Activated T-helper 17 cell treated with anti-CD3 and anti-CD28 coated beads, Interleukin-2, amount 50 U/mL, for 72 hours (primary cell): Measurements from ENCODE around the gene ADGRF5. TPM values are rescaled to one million over a fixed set of nuclear protein-coding genes. Genes with fewer than 3 reads are reported as not detected.
"Not testable (repeated sequence)": the region's sequence is repeated elsewhere in the genome, so short reads cannot be mapped to it uniquely, and the experiment has no call there.

Experiments used
- ATAC-seq: fragments of 150-1000 bp; cut with Tn5 transposase; replicated peaks from 2 replicates; pipeline ENCODE4 v1.10.0; 2021; ENCODE audit warnings: mild to moderate bottlenecking, moderate library complexity
- H3K27ac Mint-ChIP-seq: one replicate; pipeline ENCODE4 v1.8.0; 2022; ENCODE audit warnings: mixed read lengths
- H3K27me3 Mint-ChIP-seq: one replicate; pipeline ENCODE4 v1.8.0; 2022; ENCODE audit warnings: mixed read lengths
- H3K36me3 Mint-ChIP-seq: one replicate; pipeline ENCODE4 v1.8.0; 2022; ENCODE audit warnings: low read depth, mild to moderate bottlenecking, mixed read lengths
- H3K4me1 Mint-ChIP-seq: one replicate; pipeline ENCODE4 v1.8.0; 2022; ENCODE audit warnings: mixed read lengths
- H3K4me3 Mint-ChIP-seq: one replicate; pipeline ENCODE4 v1.8.0; 2022; ENCODE audit warnings: mild to moderate bottlenecking, mixed read lengths
- H3K9me3 Mint-ChIP-seq: one replicate; pipeline ENCODE4 v1.8.0; 2022; ENCODE audit warnings: mixed read lengths
- total RNA-seq, 2 donors: library from RNA; stranded (reverse); gene quantifications; one replicate each; pipeline ENCODE4 v1.2.3, GENCODE V29; 2022

ADGRF5 gene
- total RNA-seq, 2 donors from 2014 or later, result not detected

DNA sequence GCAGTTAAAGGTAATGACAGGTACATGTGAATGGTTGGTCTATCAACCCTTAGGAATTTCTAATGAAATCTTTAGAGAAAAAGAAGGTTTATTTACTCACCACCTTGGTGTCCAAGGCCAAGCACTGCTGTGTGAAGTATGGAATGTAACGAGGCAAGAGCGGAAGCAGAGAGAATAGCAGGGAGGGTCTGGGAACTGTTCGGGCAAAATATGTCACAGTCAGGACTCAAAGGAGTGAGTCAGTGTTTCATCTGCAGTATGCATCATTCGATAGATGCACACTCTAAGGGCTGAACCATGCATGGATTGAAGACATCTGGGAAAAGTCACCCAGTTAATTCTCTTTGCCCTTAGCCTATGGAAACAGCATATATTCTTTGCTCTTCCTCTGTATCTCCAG, 33.2 kb downstream of the ADGRF5 start:
- Mint-ChIP-seq H3K36me3 (no peaks in the 10 kb centered on the region), H3K4me1 (no peaks in the 10 kb centered on the region), H3K27ac (no peak overlapping the region), H3K27me3 (peaks cover 3% of the 10 kb centered on the region), H3K4me3 (no peak overlapping the region), H3K9me3 (no peaks in the 10 kb centered on the region)
- ATAC-seq, result no peak

DNA sequence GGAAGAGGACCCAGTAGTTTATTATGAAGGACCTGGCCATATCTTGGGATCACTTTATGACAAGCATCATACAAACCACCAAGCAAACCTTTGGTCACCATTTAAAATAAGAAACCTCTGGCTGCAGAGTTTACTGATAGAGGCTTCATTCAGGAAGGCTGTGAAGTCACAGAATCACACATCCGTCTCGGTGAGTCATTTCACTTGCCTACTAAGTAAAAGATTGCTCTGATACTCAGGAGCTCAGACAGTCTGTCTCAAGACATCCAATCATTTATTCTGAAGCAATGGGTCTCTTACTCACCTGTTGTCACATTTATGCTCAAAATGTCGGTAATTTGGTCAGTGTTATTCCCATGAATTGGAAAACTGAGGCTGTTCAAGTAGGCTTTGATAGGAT, 33.7 kb downstream of the ADGRF5 start:
- no peak for ATAC-seq
- Mint-ChIP-seq H3K4me1 (no peaks in the 10 kb centered on the region), H3K9me3 (no peaks in the 10 kb centered on the region), H3K4me3 (no peak overlapping the region), H3K27ac (no peak overlapping the region), H3K36me3 (no peaks in the 10 kb centered on the region), H3K27me3 (peaks cover 3% of the 10 kb centered on the region)

DNA sequence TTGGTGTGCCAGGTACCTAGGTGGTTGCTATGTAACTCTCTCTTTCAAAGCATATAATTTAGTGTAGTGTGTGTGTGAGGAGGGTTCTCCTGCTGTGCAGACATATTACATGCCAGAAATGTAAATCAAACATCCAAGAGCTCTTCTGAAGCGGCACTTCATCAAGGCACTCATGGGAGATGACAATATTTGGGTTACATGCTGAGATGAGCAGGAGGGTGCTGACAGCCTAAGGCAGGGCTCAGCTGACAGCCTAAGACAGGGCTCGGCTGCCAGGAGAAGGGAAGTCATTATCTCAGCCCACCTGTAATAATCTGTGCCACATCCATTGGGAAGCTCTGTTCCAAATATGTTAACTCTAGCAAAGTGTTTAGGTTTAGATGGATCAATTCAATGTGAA, 39.1 kb downstream of the ADGRF5 start:
- H3K36me3 Mint-ChIP-seq, result no peaks in the 10 kb centered on the region
- H3K27me3 Mint-ChIP-seq, result peaks cover 21% of the 10 kb centered on the region
- H3K4me1 Mint-ChIP-seq, result no peaks in the 10 kb centered on the region
- ATAC-seq, result no peak
- H3K4me3 Mint-ChIP-seq, result no peak overlapping the region
- H3K27ac Mint-ChIP-seq, result no peak overlapping the region
- no peaks in the 10 kb centered on the region for H3K9me3 Mint-ChIP-seq

DNA sequence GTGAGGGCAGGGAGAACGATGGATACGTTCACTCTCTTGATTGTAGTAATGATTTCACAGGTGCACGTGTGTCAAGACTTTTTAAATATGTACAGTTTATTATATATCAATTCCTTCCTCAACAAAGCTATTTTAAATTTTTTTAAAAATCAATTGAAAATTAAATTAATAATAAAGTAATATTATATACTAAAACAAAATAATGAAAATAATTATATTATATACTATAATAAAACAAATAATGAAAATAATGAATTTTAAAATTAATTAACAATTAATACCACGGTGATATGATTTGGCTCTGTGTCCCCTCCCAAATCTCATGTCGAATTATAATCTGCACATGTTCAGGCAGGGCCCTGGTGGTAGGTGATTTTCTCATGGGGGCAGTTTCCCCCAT, 42.7 kb downstream of the ADGRF5 start:
- no peak overlapping the region for H3K27ac Mint-ChIP-seq
- peaks cover 24% of the 10 kb centered on the region for H3K27me3 Mint-ChIP-seq
- ATAC-seq, result no peak
- H3K9me3 Mint-ChIP-seq, result no peaks in the 10 kb centered on the region
- H3K4me3 Mint-ChIP-seq, result no peak overlapping the region
- H3K36me3 Mint-ChIP-seq, result no peaks in the 10 kb centered on the region
- no peaks in the 10 kb centered on the region for H3K4me1 Mint-ChIP-seq

DNA sequence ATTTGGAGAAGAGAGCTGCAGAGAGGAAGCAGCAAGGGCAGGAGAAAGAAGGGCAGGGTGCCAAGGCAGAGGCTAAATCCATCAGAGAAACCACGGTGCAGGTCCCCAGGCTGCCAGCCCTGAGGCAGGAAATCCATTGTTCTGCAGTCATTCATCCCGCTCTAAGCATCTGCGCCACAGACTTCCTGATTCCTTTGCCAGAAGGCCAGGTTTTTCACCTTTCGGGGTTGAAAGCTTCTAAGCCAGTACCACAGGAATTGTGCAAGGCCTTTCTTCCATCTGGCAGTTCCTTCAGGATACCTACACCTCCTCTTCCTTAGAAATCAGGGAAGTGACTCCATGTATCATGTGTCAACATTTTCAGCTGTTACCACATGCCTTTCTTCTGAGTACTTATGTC, 45.6 kb downstream of the ADGRF5 start:
- H3K4me3 Mint-ChIP-seq, result no peak overlapping the region
- no peaks in the 10 kb centered on the region for H3K9me3 Mint-ChIP-seq
- H3K36me3 Mint-ChIP-seq, result no peaks in the 10 kb centered on the region

DNA sequence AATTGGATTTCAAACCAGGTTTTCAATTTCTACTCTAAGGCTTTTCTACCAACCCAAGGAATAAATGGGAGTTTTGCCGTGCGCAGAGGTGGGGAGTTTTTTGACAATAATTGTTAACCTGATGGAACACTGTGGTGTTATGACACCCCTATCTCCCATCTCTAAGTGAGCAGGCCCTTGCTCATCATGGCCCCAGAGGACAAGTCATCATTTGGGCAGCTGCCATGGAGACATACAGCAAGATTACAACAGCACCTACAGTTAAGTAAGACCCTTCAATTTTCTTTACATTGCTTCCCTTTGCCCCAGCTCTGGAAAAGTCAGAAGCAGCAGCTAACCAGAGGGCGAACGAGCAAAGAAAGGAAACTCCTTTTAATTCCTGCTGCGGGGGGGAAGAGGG, 54.3 kb downstream of the ADGRF5 start:
- Mint-ChIP-seq H3K36me3 (no peaks in the 10 kb centered on the region), H3K27me3 (peaks cover 20% of the 10 kb centered on the region), H3K4me3 (no peak overlapping the region), H3K9me3 (no peaks in the 10 kb centered on the region), H3K4me1 (no peaks in the 10 kb centered on the region), H3K27ac (no peak overlapping the region)
- no peak for ATAC-seq

More for the DNA sequence above, 45.6 kb downstream of the ADGRF5 start:
- H3K4me1 Mint-ChIP-seq, result no peaks in the 10 kb centered on the region
- no peak overlapping the region for H3K27ac Mint-ChIP-seq
- ATAC-seq, result no peak
- peaks cover 20% of the 10 kb centered on the region for H3K27me3 Mint-ChIP-seq

DNA sequence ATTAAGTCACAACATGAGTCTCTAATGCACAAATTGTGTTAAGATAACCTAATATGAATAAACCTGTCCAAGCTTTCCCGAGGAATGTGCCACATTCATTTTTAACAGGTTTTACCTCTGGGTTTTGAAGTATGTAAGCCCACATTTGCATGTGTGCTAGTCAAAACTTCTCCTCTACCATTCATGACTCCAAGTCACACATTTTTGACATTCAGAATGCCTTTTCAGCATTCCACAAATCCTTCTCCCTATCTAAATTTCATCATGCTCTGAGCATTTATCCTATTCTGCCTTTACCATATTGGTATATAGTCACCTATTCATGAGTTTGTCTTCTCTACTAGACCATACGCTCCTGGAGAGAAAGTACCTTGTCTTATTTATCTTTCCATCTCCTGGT, 56.5 kb downstream of the ADGRF5 start:
- no peaks in the 10 kb centered on the region for H3K4me1 Mint-ChIP-seq
- H3K27ac Mint-ChIP-seq, result no peak overlapping the region
- no peaks in the 10 kb centered on the region for H3K9me3 Mint-ChIP-seq
- no peak overlapping the region for H3K4me3 Mint-ChIP-seq
- H3K27me3 Mint-ChIP-seq, result peaks cover 17% of the 10 kb centered on the region
- H3K36me3 Mint-ChIP-seq, result no peaks in the 10 kb centered on the region
- no peak for ATAC-seq

DNA sequence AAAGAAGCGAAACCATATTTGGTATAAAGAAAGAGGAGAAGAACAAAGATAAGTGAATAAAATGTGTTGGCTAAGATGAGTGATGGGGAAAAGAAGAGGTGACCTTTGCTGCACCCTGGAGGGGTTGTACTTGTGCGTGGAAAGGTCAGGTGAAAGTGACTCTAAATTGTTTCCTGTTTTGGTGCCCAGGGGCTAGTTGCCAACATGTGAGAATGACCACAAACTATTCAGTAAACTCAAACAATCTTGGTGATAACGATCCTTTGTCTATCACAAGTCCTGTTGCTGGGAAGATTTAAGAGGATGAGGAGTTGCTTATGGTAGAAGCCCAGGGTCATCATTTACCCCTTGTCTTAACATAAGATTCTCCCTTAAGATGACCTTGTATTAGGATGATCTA, 57.9 kb downstream of the ADGRF5 start:
- H3K27me3 Mint-ChIP-seq, result peaks cover 20% of the 10 kb centered on the region

DNA sequence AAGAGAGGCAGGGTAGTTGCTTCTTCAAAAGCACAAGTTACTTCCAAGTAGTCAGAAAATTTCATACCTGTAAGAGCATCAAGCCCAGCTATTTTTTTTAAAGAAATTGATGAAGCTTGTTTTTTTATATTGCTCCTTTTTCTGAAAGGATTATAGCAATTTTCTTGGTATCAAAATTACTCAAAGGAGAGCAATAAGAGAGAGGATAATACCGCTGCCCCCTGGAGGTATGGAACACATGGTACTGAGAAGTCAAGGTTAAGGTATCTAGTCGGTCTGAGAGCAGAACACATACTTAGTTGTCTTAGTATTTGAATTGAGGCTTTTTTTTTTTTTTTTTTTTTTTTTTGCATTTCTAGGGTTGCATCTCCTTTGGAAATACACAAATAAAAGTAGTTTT, 59.4 kb downstream of the ADGRF5 start:
- H3K27me3 Mint-ChIP-seq, result peaks cover 18% of the 10 kb centered on the region
- H3K27ac Mint-ChIP-seq, result no peak overlapping the region
- no peaks in the 10 kb centered on the region for H3K9me3 Mint-ChIP-seq
- H3K4me1 Mint-ChIP-seq, result no peaks in the 10 kb centered on the region
- no peaks in the 10 kb centered on the region for H3K36me3 Mint-ChIP-seq
- ATAC-seq, result no peak
- H3K4me3 Mint-ChIP-seq, result no peak overlapping the region

More for the DNA sequence above, 57.9 kb downstream of the ADGRF5 start:
- Mint-ChIP-seq H3K36me3 (no peaks in the 10 kb centered on the region), H3K4me3 (no peak overlapping the region), H3K9me3 (no peaks in the 10 kb centered on the region), H3K27ac (no peak overlapping the region), H3K4me1 (no peaks in the 10 kb centered on the region)
- no peak for ATAC-seq

DNA sequence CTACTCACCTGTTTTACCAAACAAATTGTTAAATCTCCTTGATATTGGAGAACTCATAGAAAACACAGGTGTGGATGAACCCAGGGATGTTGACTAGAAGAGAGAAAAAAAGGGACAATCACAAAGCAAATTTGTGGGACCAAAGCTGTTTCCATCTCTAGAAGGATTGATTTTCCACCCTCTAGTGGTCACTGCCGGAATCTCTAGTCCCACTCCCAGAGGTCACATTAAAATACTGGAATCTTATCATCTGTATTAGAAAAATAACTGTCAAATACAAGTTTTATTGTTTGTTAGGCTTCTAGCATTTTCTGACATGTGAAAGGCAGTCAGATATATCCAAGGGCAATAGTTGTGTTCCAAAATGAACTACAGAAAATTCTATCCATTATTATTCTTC, 65.8 kb downstream of the ADGRF5 start:
- not testable (repeated sequence) for H3K27ac Mint-ChIP-seq, H3K4me1 Mint-ChIP-seq, H3K9me3 Mint-ChIP-seq, H3K36me3 Mint-ChIP-seq, H3K4me3 Mint-ChIP-seq, ATAC-seq
- peaks cover 11% of the 10 kb centered on the region for H3K27me3 Mint-ChIP-seq

DNA sequence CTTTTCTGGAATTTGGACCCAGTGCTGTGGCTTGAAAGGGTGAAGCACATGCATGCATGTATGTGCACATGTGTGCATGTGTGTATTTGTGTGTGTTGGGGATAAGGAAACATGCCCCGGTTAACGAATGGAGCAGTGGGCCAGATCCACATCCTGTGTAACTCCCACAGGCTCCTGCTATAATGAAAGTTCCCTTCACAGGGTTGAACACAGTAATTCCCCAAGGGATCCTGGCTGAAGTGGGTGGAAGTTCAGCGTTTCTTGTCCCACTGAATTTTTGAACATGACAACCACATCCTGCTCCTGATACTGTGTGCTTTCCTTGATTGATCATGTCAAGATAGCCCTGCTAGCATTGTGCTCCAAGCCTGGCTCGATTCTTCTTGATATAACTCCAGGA, 70.2 kb downstream of the ADGRF5 start:
- H3K4me1 Mint-ChIP-seq, H3K4me3 Mint-ChIP-seq, H3K36me3 Mint-ChIP-seq, H3K27ac Mint-ChIP-seq, H3K9me3 Mint-ChIP-seq, ATAC-seq: not testable (repeated sequence)
- H3K27me3 Mint-ChIP-seq, result peaks cover 32% of the 10 kb centered on the region

DNA sequence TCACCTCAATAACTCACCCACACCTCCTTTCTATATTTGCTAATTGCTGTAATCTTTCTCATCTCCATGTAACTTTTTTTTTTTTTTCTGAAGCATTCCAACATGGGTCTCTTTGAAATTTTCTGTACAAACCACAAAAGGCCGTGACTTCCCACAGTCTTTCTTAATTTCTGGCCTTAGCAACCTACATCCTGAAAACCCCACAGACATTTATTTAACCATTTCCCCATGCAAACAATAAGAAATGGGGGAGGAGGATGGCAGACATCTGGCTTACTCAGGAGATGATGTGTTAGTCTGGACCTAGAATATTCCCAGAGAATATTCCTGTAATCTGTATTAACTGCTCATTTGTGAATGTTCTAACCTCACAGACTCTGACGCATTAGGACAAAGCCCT, 70.9 kb downstream of the ADGRF5 start:
- Mint-ChIP-seq H3K27me3 (peaks cover 34% of the 10 kb centered on the region), H3K36me3 (no peaks in the 10 kb centered on the region), H3K27ac (no peak overlapping the region), H3K9me3 (no peaks in the 10 kb centered on the region), H3K4me3 (no peak overlapping the region), H3K4me1 (peaks cover 5% of the 10 kb centered on the region)
- ATAC-seq, result no peak

DNA sequence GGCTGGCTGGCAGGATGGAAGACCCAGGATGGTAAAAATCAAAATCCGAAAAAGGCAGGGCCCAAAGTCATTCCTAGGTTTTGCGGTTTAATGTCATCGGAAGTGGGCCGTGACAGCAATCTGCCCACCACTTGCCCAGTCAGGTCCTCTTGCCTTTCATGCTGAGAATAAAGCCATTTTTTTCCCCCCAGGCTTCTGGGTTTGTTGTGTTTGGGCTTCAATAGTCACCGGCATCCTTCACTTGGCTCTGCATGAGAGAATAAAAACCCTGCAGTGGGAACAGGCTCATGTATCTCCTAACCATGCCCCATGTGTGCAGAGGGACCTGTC, 72.4 kb downstream of the ADGRF5 start:
- H3K27ac Mint-ChIP-seq, result no peak overlapping the region
- ATAC-seq, result no peak
- H3K9me3 Mint-ChIP-seq, result no peaks in the 10 kb centered on the region
- H3K36me3 Mint-ChIP-seq, result no peaks in the 10 kb centered on the region
- H3K4me3 Mint-ChIP-seq, result no peak overlapping the region
- peaks cover 31% of the 10 kb centered on the region for H3K27me3 Mint-ChIP-seq
- peaks cover 5% of the 10 kb centered on the region for H3K4me1 Mint-ChIP-seq

DNA sequence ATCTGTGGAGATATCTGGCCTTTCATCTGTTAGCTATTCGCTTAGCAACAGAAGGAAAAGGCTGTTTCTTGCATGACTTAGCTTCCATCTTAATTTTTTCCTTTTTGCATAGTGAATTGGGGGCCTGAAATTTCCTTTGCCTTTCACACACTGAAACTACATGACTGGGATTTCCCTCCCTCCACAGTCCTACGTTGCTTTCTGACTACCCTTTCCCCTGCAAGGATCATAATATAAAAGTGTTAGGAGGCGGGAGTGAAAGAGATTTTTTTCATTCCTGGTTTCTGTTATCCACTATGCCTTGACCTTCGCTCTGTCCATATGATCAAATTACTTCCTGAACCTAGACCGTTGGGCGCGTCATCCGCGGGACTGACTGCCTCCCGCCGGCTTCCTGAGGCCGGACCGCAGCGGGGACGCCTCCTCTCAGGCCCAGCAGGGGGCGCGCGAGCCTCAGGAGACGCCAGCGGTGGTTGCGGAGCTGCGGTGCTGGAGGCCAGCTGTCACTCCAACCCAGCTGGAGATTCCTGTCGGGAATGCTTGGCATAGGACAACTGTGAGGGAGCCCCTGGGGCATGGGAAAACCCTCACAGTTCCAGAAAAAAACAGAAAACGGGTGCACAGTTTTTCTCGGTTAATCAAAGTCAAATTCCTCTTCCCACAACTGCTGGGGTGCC, 72.9 kb downstream of the ADGRF5 start:
- H3K27me3 Mint-ChIP-seq, result peaks cover 26% of the 10 kb centered on the region
- ATAC-seq, result peak; percentile 80
- no peaks in the 10 kb centered on the region for H3K9me3 Mint-ChIP-seq
- no peaks in the 10 kb centered on the region for H3K36me3 Mint-ChIP-seq
- no peak overlapping the region for H3K27ac Mint-ChIP-seq
- peak overlapping the region; percentile 47 for H3K4me3 Mint-ChIP-seq
- peaks cover 5% of the 10 kb centered on the region for H3K4me1 Mint-ChIP-seq

DNA sequence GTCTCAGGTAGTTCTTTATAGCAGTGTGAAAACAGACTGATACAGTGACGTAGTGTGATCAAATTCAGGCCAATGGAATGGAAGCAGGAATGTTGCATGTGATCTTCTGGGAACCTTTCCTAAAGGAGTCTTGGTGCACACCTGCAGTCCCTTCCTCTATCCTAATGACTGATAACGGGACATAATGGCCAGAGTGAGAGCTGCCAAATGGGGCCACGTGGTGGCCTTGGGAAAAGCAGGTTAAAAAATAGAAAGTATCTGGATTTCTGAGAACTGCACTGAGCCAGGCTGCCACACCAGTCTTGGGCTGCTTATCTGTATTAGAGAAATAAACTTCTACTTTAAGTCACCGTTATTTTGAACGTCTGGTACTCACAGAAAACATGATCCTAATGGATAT, 76.6 kb downstream of the ADGRF5 start:
- no peak overlapping the region for H3K4me3 Mint-ChIP-seq
- H3K4me1 Mint-ChIP-seq, result peaks cover 5% of the 10 kb centered on the region
- no peaks in the 10 kb centered on the region for H3K36me3 Mint-ChIP-seq
- H3K27ac Mint-ChIP-seq, result no peak overlapping the region
- peaks cover 16% of the 10 kb centered on the region for H3K9me3 Mint-ChIP-seq
- ATAC-seq, result no peak
- peaks cover 20% of the 10 kb centered on the region for H3K27me3 Mint-ChIP-seq

DNA sequence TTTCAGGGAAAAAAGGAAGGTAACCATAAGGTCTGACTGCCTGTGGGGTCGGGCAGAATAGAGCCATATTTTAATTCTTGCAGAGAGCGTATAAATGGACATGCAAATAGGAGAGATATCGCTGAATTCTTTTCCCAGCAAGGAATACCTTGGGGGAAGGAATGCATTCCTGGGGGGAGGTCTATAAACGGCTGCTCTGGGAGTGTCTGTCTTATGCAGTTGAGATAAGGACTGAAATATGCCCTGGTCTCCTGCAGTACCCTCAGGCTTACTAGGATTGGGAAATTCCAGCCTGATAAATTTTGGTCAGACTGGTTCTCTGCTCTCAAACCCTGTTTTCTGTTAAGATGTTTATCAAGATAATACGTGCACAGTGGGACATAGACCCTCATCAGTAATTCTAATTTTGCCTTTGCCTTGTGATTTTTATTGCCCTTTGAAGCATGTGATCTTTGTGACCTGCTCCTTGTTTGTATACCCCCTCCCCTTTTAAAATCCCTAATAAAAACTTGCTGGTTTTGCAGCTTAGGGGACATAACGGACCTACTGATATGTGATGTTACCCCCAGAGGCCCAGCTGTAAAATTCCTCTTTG, 79.4 kb downstream of the ADGRF5 start:
- not testable (repeated sequence) for H3K4me3 Mint-ChIP-seq, H3K27ac Mint-ChIP-seq, ATAC-seq, H3K4me1 Mint-ChIP-seq, H3K27me3 Mint-ChIP-seq, H3K36me3 Mint-ChIP-seq
- H3K9me3 Mint-ChIP-seq, result peaks cover 16% of the 10 kb centered on the region
